ENCODE data around the gene XIRP1.

The XIRP1 gene

DNA sequence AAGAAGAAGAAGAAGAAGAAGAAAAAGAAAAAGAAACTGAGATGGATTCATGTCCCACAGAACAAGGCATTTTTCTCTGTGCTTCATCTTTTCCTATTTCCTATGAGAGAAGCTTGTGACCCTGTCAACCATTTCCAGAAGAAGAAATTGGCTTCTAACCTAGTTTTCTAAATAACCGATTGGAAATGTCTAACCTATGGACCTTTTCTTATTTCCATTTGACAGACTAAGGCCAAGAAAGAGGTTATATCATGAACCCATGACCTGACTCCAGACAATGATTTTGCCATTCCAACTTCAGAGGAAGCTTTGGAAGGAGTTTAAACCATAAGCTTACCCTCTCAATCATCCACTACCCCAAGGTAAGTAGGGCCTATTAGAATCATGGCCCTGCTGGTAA, 22.7 kb downstream of the XIRP1 start:
- TF ChIP-seq, protein P1, sequence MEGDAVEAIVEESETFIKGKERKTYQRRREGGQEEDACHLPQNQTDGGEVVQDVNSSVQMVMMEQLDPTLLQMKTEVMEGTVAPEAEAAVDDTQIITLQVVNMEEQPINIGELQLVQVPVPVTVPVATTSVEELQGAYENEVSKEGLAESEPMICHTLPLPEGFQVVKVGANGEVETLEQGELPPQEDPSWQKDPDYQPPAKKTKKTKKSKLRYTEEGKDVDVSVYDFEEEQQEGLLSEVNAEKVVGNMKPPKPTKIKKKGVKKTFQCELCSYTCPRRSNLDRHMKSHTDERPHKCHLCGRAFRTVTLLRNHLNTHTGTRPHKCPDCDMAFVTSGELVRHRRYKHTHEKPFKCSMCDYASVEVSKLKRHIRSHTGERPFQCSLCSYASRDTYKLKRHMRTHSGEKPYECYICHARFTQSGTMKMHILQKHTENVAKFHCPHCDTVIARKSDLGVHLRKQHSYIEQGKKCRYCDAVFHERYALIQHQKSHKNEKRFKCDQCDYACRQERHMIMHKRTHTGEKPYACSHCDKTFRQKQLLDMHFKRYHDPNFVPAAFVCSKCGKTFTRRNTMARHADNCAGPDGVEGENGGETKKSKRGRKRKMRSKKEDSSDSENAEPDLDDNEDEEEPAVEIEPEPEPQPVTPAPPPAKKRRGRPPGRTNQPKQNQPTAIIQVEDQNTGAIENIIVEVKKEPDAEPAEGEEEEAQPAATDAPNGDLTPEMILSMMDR (IDR thresholded peaks at IDR 0.05; ENCODE audit: borderline replicate concordance, control extremely low read depth, extremely low read depth, insufficient read depth, missing control alignments), result no peak
- in situ Hi-C loops (cut with MboI; ENCODE audit: low sequenced_read_pairs, unreplicated experiment), result no loop called here
- DNase-seq (ENCODE audit: low spot score), result no peak

DNA sequence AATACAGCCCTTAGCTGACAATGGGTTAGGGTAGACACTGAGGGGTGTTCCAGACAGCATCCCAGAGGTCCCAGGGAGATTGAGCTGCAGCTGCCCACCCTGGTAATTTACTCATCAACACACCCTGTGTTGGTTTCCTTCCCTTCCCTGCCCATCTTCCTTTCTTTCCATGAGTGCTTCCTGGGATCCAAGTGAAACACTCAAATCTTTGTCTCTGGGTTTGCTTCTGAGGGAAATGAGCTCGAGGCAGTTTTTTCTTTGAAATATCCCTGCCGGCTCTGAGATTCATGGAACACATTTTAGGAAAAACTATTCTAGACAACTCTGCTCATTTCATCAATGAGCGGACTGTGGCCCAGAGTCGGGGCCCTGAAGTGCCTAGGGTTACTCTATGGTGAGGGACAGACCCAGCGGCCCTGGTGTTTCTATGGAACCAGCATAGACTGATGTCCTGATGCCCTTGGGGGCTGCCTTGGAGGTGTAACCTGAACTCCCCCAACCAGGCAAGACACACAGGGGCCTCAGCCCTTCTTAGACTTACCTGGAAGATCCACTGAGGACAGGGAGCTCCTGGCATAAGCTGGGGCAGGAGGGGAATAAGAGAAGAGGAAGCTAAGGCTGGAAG, 24.1 kb downstream of the XIRP1 start:
- in situ Hi-C loops (cut with MboI; ENCODE audit: low sequenced_read_pairs, unreplicated experiment), result no loop called here
- DNase-seq (ENCODE audit: low spot score), result no peak
- TF ChIP-seq, protein P1 (IDR thresholded peaks at IDR 0.05; ENCODE audit: borderline replicate concordance, control extremely low read depth, extremely low read depth, insufficient read depth, missing control alignments), result no peak

DNA sequence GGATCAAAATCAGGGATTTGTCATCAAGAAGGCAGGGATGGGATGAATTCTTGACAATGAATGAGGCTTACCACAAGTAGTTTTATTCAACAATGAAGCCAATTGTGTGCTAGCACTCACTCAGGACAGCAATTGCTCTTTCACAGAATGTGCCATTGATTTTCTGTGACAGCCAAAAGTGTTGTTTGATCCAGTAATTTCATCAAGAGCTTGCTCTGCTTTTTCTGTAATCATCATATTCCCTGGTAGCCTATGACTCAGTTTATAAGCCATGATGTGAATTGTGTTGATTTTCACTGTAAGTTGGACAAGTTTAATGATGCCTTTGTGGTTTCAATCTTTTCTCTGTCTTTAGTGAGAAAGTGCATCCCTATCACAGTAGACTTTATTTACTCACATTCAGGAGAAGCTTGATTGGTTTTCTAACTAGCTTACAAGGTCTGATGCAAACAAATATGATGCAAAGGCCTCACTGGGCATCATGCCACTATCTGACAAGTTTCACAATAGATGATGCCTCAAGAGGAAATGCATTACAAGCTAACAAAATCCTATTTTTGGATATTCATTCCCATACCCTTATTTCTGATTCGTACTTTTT, 25.4 kb downstream of the XIRP1 start:
- in situ Hi-C loops (cut with MboI; ENCODE audit: low sequenced_read_pairs, unreplicated experiment), result no loop called here
- DNase-seq (ENCODE audit: low spot score), result no peak
- TF ChIP-seq, protein P1 (IDR thresholded peaks at IDR 0.05; ENCODE audit: borderline replicate concordance, control extremely low read depth, extremely low read depth, insufficient read depth, missing control alignments), result no peak

DNA sequence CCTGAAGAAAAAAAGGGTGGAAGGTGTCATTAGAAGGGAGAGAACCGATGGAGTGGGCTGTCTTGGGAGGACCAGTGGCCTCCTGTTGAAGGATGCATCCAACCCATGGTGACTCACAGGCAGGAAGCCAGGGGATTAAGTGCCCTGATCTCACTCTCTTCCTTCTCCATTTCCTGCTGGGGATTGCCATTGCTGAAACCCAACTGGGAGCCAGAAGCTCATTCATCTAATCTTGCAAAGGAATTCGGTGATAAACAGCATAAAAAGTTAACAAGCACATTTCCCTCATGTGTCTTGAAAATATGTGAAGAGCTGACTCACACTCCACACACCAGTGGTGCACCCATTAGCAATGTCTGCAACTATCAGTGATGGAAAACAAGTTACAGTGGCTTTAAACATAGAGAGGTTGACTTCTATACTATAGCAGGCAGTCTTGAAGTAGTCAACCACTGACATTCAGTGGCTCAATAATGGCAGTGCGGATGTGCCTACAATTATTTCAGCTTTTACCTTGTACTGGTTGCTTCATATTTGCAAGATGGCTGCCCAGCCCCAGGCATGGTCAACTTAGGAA, 26.2 kb downstream of the XIRP1 start:
- no peak for DNase-seq (ENCODE audit: low spot score)
- TF ChIP-seq, protein P1 (IDR thresholded peaks at IDR 0.05; ENCODE audit: borderline replicate concordance, control extremely low read depth, extremely low read depth, insufficient read depth, missing control alignments), result no peak
- in situ Hi-C loops (cut with MboI; ENCODE audit: low sequenced_read_pairs, unreplicated experiment), result no loop called here

DNA sequence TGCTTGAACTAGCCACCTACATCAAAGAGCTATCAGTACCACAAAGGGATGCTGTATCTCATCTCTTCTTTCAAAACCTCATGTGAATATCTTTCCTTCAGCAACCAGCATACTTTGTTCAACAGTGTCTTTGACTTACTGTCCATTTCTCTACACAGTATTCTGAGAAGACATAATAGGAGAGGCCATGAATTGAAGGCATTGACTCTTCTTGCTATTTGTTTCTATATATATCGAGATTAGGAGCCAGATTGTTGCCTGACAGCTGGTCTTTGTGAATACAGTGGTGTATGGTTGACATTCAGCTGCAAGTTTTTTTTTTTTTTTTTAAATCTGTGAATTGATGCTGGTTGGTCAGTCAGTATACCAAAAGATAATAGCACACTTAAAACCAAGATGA, 26.9 kb downstream of the XIRP1 start:
- TF ChIP-seq, protein P1 (IDR thresholded peaks at IDR 0.05; ENCODE audit: borderline replicate concordance, control extremely low read depth, extremely low read depth, insufficient read depth, missing control alignments), result no peak

DNA sequence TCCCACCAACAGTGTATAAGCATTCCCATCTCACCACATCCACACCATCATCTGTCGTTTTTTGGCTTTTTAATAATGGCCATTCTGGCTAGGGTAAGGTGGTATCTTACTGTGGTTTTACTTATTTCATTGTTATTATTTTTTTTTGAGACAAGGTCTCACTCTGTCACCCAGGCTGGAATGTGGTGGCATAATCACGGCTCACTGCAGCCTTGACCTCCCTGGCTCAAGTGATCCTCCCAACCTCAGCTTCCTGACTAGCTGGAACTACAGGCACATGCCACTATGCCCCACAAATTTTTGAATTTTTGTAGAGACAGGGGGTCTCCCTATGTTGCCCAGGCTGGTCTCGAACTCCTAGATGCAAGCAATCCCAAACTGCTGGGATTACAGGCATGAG, 28.0 kb downstream of the XIRP1 start:
- in situ Hi-C loops (cut with MboI; ENCODE audit: low sequenced_read_pairs, unreplicated experiment), result no loop called here
- TF ChIP-seq, protein P1 (IDR thresholded peaks at IDR 0.05; ENCODE audit: borderline replicate concordance, control extremely low read depth, extremely low read depth, insufficient read depth, missing control alignments), result no peak

More for the DNA sequence above, 26.9 kb downstream of the XIRP1 start:
- in situ Hi-C loops (cut with MboI; ENCODE audit: low sequenced_read_pairs, unreplicated experiment), result no loop called here
- no peak for DNase-seq (ENCODE audit: low spot score)

More for the DNA sequence above, 28.0 kb downstream of the XIRP1 start:
- no peak for DNase-seq (ENCODE audit: low spot score)
